ENCODE results near the gene MVD. TPM values are rescaled to one million over a fixed set of nuclear protein-coding genes. Genes with fewer than 3 reads are reported as not detected.

Gene MVD
- total RNA-seq, 1 experiment from 2014 or later: 38.3 TPM

DNA sequence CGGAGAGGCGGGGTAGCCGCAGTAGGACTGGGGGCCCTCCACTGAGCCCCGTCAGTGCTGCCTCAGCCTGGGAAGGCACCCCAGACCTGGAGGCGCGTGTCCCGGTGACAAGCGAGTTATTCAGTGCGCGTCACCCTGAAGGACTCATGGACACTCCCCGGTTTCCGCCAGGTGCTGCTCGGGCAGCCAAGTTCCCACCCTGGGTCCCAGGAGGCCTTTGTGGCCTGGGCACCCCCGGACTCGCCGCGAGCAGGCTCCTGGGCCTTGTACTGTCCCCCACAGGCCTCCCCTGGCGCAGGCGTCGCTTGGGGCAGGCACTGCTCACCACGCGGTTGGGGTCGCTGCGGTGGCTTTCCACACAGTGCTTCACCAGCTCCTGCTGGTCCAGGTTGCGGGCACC lies 35.8 kb upstream of the MVD start:
- H3K9me2 ChIP-seq (replicated peaks; ENCODE audit: low read length): no peaks in the 10 kb centered on the region
- no peak overlapping the region for H3K4me3 ChIP-seq (ENCODE audit: low read length)
- no peak overlapping the region for H3K9ac ChIP-seq (ENCODE audit: low read length)
- intact Hi-C loops (cut with micrococcal nuclease): no loop called here
- H2AFZ ChIP-seq (ENCODE audit: low read length): no peak overlapping the region
- TF ChIP-seq, protein P1, sequence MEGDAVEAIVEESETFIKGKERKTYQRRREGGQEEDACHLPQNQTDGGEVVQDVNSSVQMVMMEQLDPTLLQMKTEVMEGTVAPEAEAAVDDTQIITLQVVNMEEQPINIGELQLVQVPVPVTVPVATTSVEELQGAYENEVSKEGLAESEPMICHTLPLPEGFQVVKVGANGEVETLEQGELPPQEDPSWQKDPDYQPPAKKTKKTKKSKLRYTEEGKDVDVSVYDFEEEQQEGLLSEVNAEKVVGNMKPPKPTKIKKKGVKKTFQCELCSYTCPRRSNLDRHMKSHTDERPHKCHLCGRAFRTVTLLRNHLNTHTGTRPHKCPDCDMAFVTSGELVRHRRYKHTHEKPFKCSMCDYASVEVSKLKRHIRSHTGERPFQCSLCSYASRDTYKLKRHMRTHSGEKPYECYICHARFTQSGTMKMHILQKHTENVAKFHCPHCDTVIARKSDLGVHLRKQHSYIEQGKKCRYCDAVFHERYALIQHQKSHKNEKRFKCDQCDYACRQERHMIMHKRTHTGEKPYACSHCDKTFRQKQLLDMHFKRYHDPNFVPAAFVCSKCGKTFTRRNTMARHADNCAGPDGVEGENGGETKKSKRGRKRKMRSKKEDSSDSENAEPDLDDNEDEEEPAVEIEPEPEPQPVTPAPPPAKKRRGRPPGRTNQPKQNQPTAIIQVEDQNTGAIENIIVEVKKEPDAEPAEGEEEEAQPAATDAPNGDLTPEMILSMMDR (conservative IDR thresholded peaks at IDR 0.05; ENCODE audit: low read depth, low read length): no peak
- TF ChIP-seq EZH2phosphoT487 (IDR thresholded peaks at IDR 0.05; ENCODE audit: borderline replicate concordance, low read length): no peak
- no peak for TF ChIP-seq EZH2 (IDR thresholded peaks at IDR 0.05; ENCODE audit: low read length, unreplicated experiment)
- H3F3A ChIP-seq (ENCODE audit: low read length, unreplicated experiment): no peaks in the 10 kb centered on the region
- no TSS peak for BruUV-seq (replicated peaks)
- ATAC-seq (no peak), DNase-seq (no peak)
- no peak overlapping the region for H3K27ac ChIP-seq (ENCODE audit: low read length)
- no peaks in the 10 kb centered on the region for H4K20me1 ChIP-seq (ENCODE audit: low read length)
- POLR2A ChIA-PET (ENCODE audit: unreplicated experiment): no interaction called here
- no peak overlapping the region for H3K4me2 ChIP-seq (ENCODE audit: low read length)
- H3K4me1 ChIP-seq (ENCODE audit: insufficient read depth, low read length): peaks cover 11% of the 10 kb centered on the region
- no peaks in the 10 kb centered on the region for H3K79me2 ChIP-seq (ENCODE audit: low read length)
- H3K27me3 ChIP-seq (ENCODE audit: low read length): no peaks in the 10 kb centered on the region
- CTCF ChIA-PET: no interaction called here
- H3K36me3 ChIP-seq (ENCODE audit: low read depth, low read length): no peaks in the 10 kb centered on the region
- no peaks in the 10 kb centered on the region for H3K9me3 ChIP-seq (ENCODE audit: low read length)

DNA sequence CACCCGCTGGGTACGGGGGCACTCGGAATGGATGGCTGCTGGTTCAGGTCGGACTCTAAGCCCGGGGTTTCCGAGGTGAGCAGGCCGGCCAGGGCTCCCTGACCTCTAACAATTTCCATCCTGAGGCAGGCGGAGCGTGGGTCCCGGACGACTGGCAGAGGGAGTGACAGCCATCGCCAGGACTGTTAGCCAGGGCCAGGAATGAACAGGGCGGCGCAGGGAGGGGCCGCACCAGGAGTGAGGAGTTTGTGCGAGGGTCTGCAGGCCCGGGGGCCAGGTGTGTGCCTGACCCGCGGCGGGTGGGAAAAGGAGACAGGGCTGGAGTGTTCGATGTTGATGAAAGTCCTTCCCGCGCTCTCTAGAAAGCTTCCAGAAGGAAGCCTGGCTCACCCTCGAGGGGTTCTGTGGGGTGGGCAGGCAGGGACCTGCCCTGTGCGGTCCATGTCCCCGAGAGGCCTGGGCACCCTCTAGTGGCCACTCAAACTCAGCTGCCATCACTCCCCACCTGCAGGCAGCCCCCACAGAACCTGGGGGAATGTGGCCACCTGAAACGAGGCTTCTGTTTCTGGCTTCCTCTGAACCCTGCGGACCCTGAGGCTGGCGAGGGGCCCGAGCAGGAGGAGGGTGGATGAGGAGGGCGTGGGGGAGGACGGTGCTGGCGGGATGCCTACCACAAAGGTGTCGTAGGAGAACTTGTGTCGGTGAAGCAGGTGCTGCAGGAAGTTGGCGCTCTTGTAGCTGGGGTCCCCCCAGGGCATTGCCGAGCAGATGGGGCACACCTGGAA lies 35.1 kb upstream of the MVD start:
- Histone ChIP-seq H4K20me1 (ENCODE audit: low read length) (no peaks in the 10 kb centered on the region), H3K36me3 (ENCODE audit: low read depth, low read length) (no peaks in the 10 kb centered on the region), H3K4me1 (ENCODE audit: insufficient read depth, low read length) (peaks cover 11% of the 10 kb centered on the region), H3K27me3 (ENCODE audit: low read length) (no peaks in the 10 kb centered on the region), H3K27ac (ENCODE audit: low read length) (no peak overlapping the region), H3K4me2 (ENCODE audit: low read length) (no peak overlapping the region), H3K9ac (ENCODE audit: low read length) (no peak overlapping the region), H3K9me2 (replicated peaks; ENCODE audit: low read length) (no peaks in the 10 kb centered on the region), H3K79me2 (ENCODE audit: low read length) (no peaks in the 10 kb centered on the region), H3K9me3 (ENCODE audit: low read length) (no peaks in the 10 kb centered on the region), H3K4me3 (ENCODE audit: low read length) (no peak overlapping the region), H2AFZ (ENCODE audit: low read length) (no peak overlapping the region), H3F3A (ENCODE audit: low read length, unreplicated experiment) (no peaks in the 10 kb centered on the region)
- intact Hi-C loops (cut with micrococcal nuclease): no loop called here
- ATAC-seq (no peak), DNase-seq (no peak)
- BruUV-seq (replicated peaks): no TSS peak
- TF ChIP-seq, protein P1 (conservative IDR thresholded peaks at IDR 0.05; ENCODE audit: low read depth, low read length): peak; percentile 52
- no peak for TF ChIP-seq EZH2 (IDR thresholded peaks at IDR 0.05; ENCODE audit: low read length, unreplicated experiment)
- no peak for TF ChIP-seq EZH2phosphoT487 (IDR thresholded peaks at IDR 0.05; ENCODE audit: borderline replicate concordance, low read length)
- CTCF ChIA-PET: no interaction called here
- POLR2A ChIA-PET (ENCODE audit: unreplicated experiment): no interaction called here

DNA sequence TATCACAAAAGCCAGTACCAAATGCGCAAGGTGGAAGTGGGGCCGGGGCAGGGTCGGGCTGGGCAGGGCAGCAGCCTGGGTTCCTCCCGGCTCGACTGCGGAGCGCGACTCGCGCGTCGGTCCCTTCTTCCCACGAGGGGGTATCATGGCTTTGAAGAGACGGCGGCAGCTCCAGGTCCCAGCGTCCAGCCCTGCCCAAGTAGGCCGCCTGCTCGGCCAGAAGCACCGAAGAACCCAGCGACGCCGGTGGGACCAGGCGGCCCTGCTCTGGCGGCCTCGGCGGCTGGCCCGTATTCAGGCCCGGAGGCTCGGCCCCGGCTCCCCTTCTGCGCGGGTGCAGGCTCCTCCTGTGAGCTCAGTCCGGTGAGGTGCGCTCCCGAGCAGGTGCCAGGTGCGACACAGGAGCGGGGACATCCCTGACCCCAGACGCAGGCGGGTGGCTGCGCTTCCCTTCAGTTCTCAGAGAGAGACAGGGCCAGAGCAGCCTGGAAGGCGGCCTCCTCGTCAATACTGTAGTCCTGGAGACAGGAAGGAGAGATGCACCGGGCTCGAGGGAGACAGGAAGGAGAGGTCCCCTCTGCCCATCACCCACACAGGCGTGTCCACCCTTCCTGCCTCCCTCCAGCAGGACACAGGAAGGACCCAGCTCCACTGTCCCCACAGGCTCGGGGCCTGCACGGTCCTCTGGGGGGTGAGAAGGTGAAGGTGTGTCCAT lies 34.4 kb upstream of the MVD start:
- no TSS peak for BruUV-seq (replicated peaks)
- ATAC-seq: no peak
- POLR2A ChIA-PET (ENCODE audit: unreplicated experiment): no interaction called here

More for the DNA sequence above, 34.4 kb upstream of the MVD start:
- Histone ChIP-seq H3K9ac (ENCODE audit: low read length) (no peak overlapping the region), H3K36me3 (ENCODE audit: low read depth, low read length) (no peaks in the 10 kb centered on the region), H3F3A (ENCODE audit: low read length, unreplicated experiment) (no peaks in the 10 kb centered on the region), H3K27ac (ENCODE audit: low read length) (no peak overlapping the region), H3K4me1 (ENCODE audit: insufficient read depth, low read length) (peaks cover 11% of the 10 kb centered on the region), H3K4me2 (ENCODE audit: low read length) (no peak overlapping the region), H3K9me2 (replicated peaks; ENCODE audit: low read length) (no peaks in the 10 kb centered on the region), H3K4me3 (ENCODE audit: low read length) (no peak overlapping the region), H4K20me1 (ENCODE audit: low read length) (no peaks in the 10 kb centered on the region), H2AFZ (ENCODE audit: low read length) (no peak overlapping the region), H3K79me2 (ENCODE audit: low read length) (no peaks in the 10 kb centered on the region), H3K9me3 (ENCODE audit: low read length) (no peaks in the 10 kb centered on the region), H3K27me3 (ENCODE audit: low read length) (no peaks in the 10 kb centered on the region)
- intact Hi-C loops (cut with micrococcal nuclease): no loop called here
- TF ChIP-seq EZH2phosphoT487 (IDR thresholded peaks at IDR 0.05; ENCODE audit: borderline replicate concordance, low read length) (no peak), EZH2 (IDR thresholded peaks at IDR 0.05; ENCODE audit: low read length, unreplicated experiment) (no peak)
- TF ChIP-seq, protein P1 (conservative IDR thresholded peaks at IDR 0.05; ENCODE audit: low read depth, low read length): no peak
- CTCF ChIA-PET: no interaction called here
- no peak for DNase-seq
